SIG-M5 (cell line): Measurements from ENCODE around the gene ELAVL1.

ENCODE experiments used
- DNase-seq: peaks from one replicate; lab custom pipeline; 2025; lab: John Stamatoyannopoulos, UW

ELAVL1 gene

GRCh38 chr19:8020681-8021080 is 15.2 kb upstream of the ELAVL1 start:
- no peak for DNase-seq

GRCh38 chr19:8017808-8018207 is 12.4 kb upstream of the ELAVL1 start:
- DNase-seq = no peak

DNA sequence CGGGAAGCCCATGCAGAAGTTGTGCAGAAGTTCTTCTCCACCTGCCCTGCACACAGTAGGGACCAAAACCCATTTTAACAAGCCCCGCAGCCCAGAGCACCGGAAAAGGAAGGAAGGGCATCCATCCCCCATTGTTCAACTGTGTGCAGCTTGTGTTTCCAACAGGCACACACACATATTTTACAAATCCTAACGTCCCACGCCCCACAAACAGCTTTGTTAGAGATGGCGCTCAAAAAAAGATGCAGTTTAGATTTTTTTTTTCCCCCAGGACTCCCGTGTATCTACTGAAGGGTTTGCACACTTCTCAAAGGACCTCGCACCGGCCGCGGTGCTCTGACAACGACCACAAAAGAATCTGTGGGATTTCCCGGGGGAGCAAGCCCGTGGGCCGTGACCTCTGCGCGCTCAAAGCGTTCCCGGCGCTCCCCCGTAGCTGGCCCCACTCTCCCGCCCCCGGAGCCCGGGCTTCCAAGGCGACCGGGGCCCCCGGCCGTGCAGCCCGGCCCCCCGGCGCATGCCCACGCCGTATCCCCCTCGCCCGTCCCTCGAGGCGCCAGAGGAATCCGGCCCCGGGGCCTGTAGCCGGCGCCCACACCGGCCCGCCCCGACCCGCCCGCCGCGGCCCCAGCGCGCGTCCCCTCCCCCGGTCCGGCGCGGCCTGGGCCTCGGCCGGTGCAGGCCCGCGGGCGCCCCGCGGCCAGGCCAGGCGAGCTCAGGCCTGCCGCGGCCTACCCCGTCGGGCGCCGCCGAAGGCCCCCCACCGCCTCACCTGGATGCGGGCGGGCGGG is 523 bp downstream of the ELAVL1 start:
- no peak for DNase-seq

DNA sequence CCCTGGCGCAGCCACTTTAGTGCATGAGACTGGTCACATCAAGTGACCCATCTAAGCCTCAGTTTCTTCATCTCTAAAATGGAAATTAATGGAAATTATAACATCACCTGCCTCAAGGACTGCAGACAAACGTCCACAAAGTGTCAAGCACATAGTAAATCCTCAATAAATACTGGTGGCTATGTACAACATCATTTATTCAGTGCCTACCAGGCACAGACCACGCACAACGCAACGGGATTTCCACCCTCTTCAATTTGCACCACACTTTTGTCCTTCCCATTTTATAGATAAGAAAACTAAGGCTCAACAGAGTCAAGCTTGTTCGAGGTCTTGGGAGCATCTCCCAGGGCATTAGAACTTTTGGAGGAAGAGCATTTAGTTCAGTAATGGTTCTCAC is 1.4 kb downstream of the ELAVL1 start:
- DNase-seq = no peak

- DNase-seq = no peak
These were observed 3.2 kb downstream of the ELAVL1 start for GRCh38 chr19:8001995-8002849.

DNA sequence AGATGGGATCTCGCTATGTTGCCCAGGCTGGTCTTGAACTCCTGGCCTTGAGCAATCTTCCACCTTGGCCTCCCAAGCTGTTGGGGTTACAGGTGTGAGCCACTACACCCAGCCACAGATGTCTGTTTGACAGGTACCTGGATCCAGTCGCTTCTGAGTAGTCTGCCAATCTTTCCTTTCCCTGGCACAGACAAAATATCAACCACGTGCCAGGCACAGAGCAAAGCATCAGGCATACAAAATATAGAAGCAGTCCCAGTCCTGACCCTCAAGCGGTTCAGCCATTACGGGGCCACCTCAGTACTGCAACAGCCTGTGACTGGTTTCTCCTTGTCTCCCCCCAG is 3.8 kb downstream of the ELAVL1 start:
- DNase-seq = no peak

GRCh38 chr19:8000298-8001038 is 5.0 kb downstream of the ELAVL1 start:
- no peak for DNase-seq

- no peak for DNase-seq
These were observed 6.1 kb downstream of the ELAVL1 start for GRCh38 chr19:7999376-7999775.

DNA sequence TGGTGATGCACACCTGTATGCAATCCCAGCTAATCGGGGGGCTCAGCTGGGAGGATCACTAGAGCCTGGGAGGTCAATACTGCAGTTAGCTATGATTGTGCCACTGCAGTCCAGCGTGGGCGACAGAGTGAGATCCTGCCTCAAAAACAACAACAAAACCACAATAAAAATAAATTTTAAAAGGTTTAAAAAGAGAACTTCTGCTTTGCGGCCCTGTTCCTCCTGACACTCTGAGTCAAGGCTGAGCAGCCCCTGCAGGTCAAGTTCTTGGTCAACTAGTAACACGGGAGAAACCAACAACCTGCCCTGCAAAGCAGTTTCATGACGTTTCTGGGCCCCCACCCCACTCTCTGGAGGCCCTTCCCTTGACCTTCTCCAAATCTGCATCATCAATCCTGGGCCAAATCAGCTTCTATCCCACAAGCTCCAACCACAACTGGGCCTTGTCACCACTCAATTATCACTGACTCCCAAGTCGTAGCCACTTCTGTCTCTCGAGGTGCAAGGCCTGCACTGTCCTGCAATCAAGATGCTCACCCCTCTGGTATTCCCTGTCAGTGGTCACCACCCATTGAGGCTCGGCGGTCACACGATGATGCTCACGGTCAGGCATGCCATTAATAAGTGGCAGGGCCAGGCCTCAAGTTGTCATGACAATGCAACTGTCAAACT is 7.5 kb downstream of the ELAVL1 start:
- no peak for DNase-seq

- no peak for DNase-seq
These were observed 8.6 kb downstream of the ELAVL1 start for GRCh38 chr19:7996883-7997282.

DNA sequence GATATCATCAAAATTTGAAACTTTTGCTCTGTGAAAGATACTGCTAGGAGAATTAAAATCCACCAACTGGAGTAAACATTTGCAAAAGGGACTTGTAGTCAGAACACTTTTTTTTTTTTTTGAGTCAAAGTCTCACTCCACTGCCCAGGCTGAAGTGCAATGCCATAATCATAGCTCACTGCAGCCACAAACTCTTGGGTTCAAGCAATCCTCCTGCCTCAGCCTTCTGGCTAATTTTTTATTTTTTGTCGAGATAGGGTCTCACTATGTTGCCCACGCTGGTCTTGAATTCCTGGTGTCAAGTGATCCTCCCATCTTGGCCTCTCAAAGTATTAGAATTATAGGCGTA is 9.7 kb downstream of the ELAVL1 start:
- DNase-seq = no peak

DNA sequence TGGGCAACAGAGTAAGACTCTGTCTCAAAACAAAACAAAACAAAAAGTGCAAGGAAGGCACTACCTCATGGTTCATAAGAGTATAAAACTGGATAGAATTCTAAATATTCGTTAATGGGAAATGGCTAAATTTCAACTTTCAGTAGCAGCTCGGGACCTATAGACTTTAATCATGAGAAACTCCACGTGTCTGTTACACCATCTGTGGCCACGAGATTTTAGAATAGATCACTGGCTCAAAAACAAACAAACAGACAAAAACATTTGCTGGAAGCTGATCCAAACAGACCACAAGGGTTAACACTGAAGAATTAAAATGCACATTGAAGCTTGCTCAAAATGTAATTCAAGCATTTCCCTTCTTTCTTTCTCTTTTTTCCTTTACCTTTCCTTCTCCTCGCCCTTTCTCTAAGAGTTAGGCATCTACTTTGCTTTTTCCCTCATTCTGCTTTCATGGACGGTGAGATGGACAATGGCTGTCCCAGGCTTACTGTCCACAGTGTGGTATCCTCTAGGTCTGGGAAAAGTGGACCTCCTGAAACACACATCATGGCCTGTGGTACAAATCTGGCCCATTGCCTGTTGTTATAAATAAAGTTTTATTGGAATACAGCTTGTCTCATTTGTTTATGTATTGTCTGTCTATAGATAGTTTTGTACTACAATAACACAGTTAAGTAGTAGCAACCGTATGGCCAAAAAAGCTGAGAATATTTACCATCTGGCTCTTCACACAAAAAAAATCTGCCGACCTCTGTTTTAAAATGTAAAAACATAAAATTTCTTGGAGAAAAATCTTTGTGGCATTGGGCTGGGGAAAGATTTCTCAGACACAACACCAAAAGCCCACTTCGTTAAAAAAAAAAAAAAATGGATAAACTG is 10.3 kb downstream of the ELAVL1 start:
- no peak for DNase-seq

DNA sequence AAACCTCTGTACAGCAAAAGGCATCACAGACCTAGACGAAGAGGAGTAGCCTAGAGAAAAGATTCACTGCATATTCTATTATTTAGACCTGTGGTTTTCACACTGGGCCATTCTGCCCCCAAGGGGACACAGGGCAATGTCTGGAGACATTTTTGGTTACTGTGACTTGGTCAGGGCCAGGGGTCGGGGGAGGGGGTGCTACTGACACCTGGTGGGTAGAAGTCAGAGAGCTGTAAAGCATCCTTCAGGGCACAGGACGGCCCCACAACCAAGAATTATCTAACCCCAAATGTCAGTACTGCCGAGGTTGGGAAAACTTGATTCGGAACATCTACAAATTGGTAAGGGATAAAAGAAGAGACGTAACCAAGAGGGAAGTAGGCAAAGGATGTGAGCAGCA is 11.3 kb downstream of the ELAVL1 start:
- no peak for DNase-seq

DNA sequence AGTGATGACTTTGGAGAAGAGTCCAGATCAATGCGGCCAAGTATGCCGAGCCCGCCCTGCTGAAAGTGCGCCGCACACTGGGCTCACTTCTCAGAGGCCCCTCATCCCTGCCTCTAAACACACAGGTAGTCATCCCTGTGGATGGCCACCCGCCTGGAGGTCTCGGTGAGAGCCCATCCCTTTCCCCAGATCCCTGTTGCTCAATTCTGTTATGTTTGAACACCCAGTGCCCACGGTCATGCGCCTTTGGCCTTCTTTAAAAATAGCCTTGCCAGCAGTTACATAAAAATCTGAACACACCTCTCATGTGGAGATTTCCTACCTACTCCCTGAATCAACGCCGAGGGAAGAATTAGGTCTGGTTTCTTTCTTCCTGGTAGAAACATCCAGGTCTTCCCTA is 11.9 kb downstream of the ELAVL1 start:
- DNase-seq = no peak

DNA sequence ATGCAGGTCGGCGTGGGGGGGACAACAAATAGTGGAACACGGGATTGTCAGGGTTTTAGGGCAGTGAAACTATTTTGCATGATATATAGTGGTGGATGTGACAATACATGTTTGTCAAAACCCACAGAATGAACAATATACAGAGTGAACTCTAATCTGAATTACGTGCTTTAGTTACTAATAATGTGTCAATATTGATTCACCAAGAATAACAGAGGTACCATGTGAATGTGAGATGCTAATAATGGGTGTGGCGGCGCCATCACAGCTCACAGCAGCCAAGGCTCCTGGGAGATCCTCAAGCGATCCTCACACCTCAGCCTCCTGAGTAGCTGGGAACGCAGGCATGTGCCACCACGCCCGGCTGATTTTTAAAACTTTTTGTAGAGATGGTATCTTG is 12.9 kb downstream of the ELAVL1 start:
- no peak for DNase-seq

DNA sequence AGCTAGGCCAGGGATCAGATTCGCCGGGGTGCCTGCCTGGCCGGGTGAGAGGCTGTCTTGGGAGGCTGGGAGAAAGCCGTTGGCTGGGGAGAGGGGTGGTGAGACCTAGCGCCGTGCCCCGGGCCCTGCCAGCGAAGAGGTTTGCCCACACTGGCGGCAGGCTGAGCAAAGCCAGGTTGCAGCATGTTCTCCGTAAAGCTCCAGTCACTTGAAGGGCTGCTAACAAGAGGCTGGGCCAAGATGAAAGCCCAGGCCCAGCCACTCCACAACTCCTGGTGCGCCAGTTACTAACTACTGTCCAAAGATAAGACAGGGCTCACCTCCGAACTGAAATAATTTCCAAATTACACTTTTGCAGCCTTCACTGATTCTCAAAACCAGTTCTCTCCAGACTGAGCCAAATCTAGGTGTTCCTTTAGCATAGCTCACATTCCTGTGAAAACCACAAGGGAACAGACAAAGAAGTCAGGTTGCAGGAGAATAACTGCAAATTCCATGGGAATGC is 16.3 kb downstream of the ELAVL1 start:
- no peak for DNase-seq

GRCh38 chr19:7988307-7988706 is 17.1 kb downstream of the ELAVL1 start:
- DNase-seq = no peak

DNA sequence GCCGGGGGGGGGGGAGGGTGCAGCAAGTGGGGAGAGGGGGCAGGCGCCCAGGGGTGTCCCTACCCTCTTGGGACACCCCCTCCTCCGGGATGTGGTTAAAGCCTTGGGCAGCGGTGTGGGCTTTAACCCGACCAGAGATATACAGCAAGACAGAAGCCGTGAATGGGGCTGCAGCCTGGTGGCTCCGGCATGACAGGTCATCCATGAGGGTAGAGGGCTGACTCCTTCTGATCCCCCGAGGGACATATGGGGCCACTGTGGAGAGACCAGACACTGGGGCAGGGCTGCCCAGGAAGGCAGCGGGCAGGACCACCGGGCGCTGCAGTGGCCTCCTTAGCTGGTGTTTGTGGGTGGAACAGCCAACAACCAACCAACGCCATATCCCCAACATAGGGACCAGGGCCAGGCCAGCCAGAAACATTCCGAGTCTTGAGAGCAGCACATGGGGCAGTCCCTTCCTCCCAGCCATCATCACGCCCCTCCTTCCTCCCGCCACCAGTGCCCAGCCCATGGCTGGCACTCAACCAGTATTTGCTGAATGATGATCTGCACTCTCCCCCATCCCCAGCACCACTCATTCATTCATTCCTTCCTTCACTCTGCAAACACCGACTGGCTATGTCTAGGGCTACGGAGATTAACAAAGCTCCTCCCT is 18.2 kb downstream of the ELAVL1 start:
- no peak for DNase-seq

GRCh38 chr19:7986321-7987113 is 18.9 kb downstream of the ELAVL1 start:
- DNase-seq = no peak

DNA sequence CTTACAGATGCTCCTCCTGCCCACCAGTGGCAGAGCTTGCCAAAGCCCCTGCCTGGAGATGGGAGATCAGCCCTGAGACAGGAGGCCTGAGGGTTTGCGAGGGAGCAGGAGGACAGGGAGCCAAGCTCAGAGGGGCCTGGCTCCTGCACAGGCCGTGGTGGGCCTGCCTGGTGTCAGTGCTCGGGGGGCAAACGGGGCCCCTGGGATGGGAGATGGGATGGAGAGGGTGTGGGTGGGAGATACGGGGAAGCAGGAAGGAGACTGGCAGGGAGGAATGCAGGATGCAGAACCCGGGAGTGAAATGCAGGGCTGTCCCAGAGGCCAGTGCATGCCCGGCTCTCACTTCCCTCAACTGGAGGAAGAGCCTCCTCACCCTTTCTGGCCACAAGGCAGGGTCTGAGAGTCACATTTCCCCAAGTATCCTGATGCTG is 19.9 kb downstream of the ELAVL1 start:
- DNase-seq = no peak
